ENCODE results near the gene DUOXA2.

- no peak for TF ChIP-seq CTCF (conservative IDR thresholded peaks at IDR 0.05 in 1 of 2, IDR thresholded peaks at IDR 0.05 in 1 of 2; ENCODE audit: extremely low read depth in 1 of 2, insufficient read depth in 1 of 2, low read depth in 1 of 2, low read length in 2 of 2)
- TF ChIP-seq EZH2 (IDR thresholded peaks at IDR 0.05; ENCODE audit: borderline replicate concordance, low read length), result no peak
Observed at GRCh38 chr15:45100884-45101625, 13.1 kb upstream of the DUOXA2 start.

Data from mammary epithelial cell (primary cell).